Karpas-422 (cell line): Measurements from ENCODE around the gene HECW1. TPM values are rescaled to one million over a fixed set of nuclear protein-coding genes. Genes with fewer than 3 reads are reported as not detected.

ENCODE experiments used
- DNase-seq: peaks from one replicate; pipeline ENCODE4 v3.0.0-alpha.2; 2015
- H2AFZ ChIP-seq: fragments of 200-600 bp; sonication (generic); 2 replicates; pipeline ENCODE4 v1.6.1; 2014; ENCODE audit warnings: antibody characterized with exemption, low read length, mixed read lengths
- H3K27ac ChIP-seq: fragments of 200-600 bp; sonication (generic); 2 replicates; pipeline ENCODE4 v1.5.1; 2014; ENCODE audit warnings: mild to moderate bottlenecking, low read length, moderate library complexity
- H3K27me3 ChIP-seq: fragments of 200-600 bp; sonication (generic); 2 replicates; pipeline ENCODE4 v1.6.1; 2014; ENCODE audit warnings: low read length, mixed read lengths
- H3K36me3 ChIP-seq: fragments of 200-600 bp; sonication (generic); 2 replicates; pipeline ENCODE4 v1.6.1; 2014; ENCODE audit warnings: low read length, mixed read lengths; ENCODE audit not compliant: insufficient read depth
- H3K4me1 ChIP-seq: fragments of 200-600 bp; sonication (generic); 2 replicates; pipeline ENCODE4 v1.6.1; 2014; ENCODE audit warnings: mild to moderate bottlenecking, low read length, mixed read lengths
- H3K4me2 ChIP-seq: fragments of 200-600 bp; sonication (generic); 2 replicates; pipeline ENCODE4 v1.6.1; 2014; ENCODE audit warnings: low read length, low read depth, mild to moderate bottlenecking; ENCODE audit not compliant: poor library complexity, severe bottlenecking
- H3K4me3 ChIP-seq: fragments of 200-600 bp; sonication (generic); 2 replicates; pipeline ENCODE4 v1.5.1; 2014; ENCODE audit warnings: mild to moderate bottlenecking, antibody characterized with exemption, low read length, mixed read lengths
- H3K79me2 ChIP-seq: fragments of 200-600 bp; sonication (generic); 2 replicates; pipeline ENCODE4 v1.6.1; 2014; ENCODE audit warnings: mild to moderate bottlenecking, low read length, mixed read lengths
- H3K9ac ChIP-seq: fragments of 200-600 bp; sonication (generic); 2 replicates; pipeline ENCODE4 v1.6.0; 2014; ENCODE audit warnings: low read length
- H3K9me2 ChIP-seq: fragments of 200-600 bp; sonication (generic), shearing (Covaris generic); replicated peaks from 2 replicates; pipeline ENCODE4 v1.6.0; 2014; ENCODE audit warnings: mild to moderate bottlenecking, low read length, moderate library complexity; ENCODE audit not compliant: insufficient read depth
- H3K9me3 ChIP-seq: fragments of 300-700, 200-600 bp; sonication (generic); 2 replicates; pipeline ENCODE4 v1.6.1; 2014; ENCODE audit warnings: low read length, mixed read lengths
- H4K20me1 ChIP-seq: fragments of 200-600 bp; sonication (generic); 2 replicates; pipeline ENCODE4 v1.6.1; 2014; ENCODE audit warnings: mild to moderate bottlenecking, antibody characterized with exemption, low read length, low read depth; ENCODE audit not compliant: insufficient read depth
- total RNA-seq: library from RNA; depleted of rRNA; stranded (reverse); fragments of >200 nt; shearing (Covaris generic); gene quantifications from 2 replicates; pipeline ENCODE4 v1.2.3, GENCODE V29; 2014; ENCODE audit warnings: low replicate concordance

Gene HECW1
- total RNA-seq, 1 experiment from 2014 or later: not detected

DNA sequence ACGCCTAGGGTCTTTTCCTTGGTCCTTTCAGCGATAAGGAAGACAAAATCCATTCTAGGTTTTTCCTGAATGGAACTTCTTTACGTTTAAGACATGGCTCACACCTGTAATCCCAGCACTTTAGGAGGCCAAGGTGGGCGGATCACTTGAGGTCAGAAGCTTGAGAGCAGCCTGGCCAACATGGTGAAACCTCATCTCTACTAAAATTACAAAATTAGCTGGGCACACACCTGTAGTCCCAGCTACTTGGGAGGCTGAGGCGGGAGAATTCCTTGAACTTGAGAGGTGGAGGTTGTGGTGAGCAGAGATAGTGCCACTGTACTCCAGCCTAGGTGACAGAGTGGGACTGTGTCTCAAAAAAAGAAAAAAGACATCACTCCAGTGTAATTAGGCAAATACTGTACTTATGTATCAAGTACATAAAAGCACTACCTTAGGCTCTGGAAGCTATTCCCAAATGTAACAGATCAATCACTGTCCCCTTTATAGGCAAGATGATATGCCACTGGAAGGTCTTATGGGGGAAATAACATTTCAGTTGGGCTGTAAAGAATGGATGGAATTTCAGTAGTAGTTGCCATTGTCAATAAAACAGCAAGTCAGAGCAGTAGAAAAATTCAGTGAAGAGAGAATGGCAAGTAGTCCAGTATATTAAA lies 476.2 kb downstream of the HECW1 start:
- H3K4me2 ChIP-seq: no peak overlapping the region
- H3K79me2 ChIP-seq: no peaks in the 10 kb centered on the region
- H3K27ac ChIP-seq: no peak overlapping the region

DNA sequence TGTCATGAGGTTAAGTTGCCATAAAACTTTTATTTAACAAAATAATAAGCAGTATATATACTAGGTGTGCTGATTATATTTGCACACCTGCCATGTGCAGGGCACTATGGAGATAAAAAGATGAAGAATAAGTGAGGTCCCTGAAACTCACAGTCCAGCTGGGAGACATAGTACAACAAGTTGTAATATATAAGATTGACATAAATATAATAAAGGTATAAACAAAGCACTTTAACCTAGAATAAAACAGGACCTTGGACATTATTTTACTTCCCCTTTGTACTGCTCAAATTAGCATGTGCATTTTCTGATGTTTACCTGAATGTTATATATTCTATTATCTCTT lies 476.7 kb downstream of the HECW1 start:
- no peaks in the 10 kb centered on the region for H3K9me2 ChIP-seq
- no peaks in the 10 kb centered on the region for H3K79me2 ChIP-seq
- H3K4me2 ChIP-seq: no peak overlapping the region
- H3K4me1 ChIP-seq: peaks cover 22% of the 10 kb centered on the region
- H3K27me3 ChIP-seq: no peaks in the 10 kb centered on the region
- no peak overlapping the region for H3K4me3 ChIP-seq
- no peaks in the 10 kb centered on the region for H3K9me3 ChIP-seq
- peaks cover 23% of the 10 kb centered on the region; the same call in 1 of the 2 replicates for H4K20me1 ChIP-seq
- H2AFZ ChIP-seq: no peak overlapping the region
- no peaks in the 10 kb centered on the region for H3K36me3 ChIP-seq
- no peak overlapping the region for H3K9ac ChIP-seq
- no peak for DNase-seq
- no peak overlapping the region for H3K27ac ChIP-seq

More for the DNA sequence above, 476.2 kb downstream of the HECW1 start:
- no peak overlapping the region for H3K9ac ChIP-seq
- no peaks in the 10 kb centered on the region for H3K9me2 ChIP-seq
- H3K4me3 ChIP-seq: no peak overlapping the region
- peaks cover 24% of the 10 kb centered on the region for H3K4me1 ChIP-seq
- H4K20me1 ChIP-seq: peaks cover 23% of the 10 kb centered on the region; the same call in 1 of the 2 replicates
- H2AFZ ChIP-seq: no peak overlapping the region
- DNase-seq: no peak
- H3K36me3 ChIP-seq: no peaks in the 10 kb centered on the region
- no peaks in the 10 kb centered on the region for H3K9me3 ChIP-seq
- H3K27me3 ChIP-seq: no peaks in the 10 kb centered on the region

DNA sequence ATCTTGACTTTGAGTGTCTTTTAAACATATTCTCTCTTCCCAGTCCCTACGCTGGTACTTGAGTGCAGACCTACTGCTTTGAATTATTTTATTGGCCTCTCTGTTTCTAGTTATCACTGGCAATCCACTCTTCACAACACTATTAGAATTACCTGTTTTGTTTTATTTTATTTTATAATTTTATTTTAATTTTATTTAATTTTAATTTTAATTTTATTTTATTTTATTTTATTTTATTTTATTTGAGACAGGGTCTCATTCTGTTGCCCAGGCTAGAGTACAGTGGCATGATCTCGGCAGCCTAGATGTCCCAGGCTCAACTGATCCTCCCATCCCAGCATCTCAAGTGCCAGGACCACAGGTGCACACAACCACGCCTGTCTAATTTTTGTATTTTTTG lies 477.3 kb downstream of the HECW1 start:
- Histone ChIP-seq H3K4me1 (peaks cover 16% of the 10 kb centered on the region), H2AFZ (no peak overlapping the region), H4K20me1 (peaks cover 23% of the 10 kb centered on the region; the same call in 1 of the 2 replicates), H3K27ac (no peak overlapping the region), H3K9ac (no peak overlapping the region), H3K79me2 (no peaks in the 10 kb centered on the region), H3K36me3 (no peaks in the 10 kb centered on the region), H3K9me2 (no peaks in the 10 kb centered on the region), H3K4me2 (no peak overlapping the region), H3K9me3 (no peaks in the 10 kb centered on the region), H3K27me3 (no peaks in the 10 kb centered on the region), H3K4me3 (no peak overlapping the region)
- DNase-seq: no peak

DNA sequence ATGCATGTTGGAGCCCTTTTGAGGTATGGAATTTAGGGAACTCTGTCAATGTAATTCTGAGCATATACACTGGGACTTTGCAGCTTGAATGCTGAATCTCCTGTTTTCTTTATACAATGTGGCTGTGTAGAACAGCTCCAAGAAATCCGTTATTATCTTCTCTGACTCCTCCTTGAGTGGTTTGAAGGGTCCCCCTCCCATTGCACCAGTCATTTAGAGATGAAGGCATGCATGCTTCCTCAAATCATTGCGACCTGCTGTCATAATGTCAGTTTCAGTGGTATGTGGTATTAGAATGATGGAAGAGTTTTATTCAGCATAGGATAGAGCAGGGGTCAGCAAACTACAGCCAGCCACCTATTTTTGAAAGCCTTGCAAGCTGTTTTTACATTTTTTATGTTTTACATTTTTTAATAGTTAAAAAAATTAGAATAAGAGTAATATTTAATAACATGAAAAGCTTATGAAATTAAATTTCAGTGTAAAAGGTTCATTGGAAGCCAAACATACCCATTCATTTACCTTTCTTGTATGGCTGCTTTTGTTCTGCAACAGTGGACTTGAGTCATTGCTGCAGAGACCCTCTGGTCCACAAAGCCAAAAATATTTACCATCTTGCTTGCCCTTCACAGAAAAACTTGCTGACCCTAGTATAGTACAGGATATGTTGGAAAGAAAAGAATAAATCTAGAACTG lies 478.6 kb downstream of the HECW1 start:
- Histone ChIP-seq H4K20me1 (peaks cover 14% of the 10 kb centered on the region; the same call in 1 of the 2 replicates), H3K79me2 (no peaks in the 10 kb centered on the region), H3K4me3 (no peak overlapping the region), H3K9me2 (no peaks in the 10 kb centered on the region), H3K9ac (no peak overlapping the region), H3K4me2 (no peak overlapping the region), H3K36me3 (no peaks in the 10 kb centered on the region), H3K27me3 (no peaks in the 10 kb centered on the region), H3K27ac (no peak overlapping the region), H2AFZ (no peak overlapping the region), H3K4me1 (peaks cover 7% of the 10 kb centered on the region), H3K9me3 (no peaks in the 10 kb centered on the region)
- DNase-seq: no peak

DNA sequence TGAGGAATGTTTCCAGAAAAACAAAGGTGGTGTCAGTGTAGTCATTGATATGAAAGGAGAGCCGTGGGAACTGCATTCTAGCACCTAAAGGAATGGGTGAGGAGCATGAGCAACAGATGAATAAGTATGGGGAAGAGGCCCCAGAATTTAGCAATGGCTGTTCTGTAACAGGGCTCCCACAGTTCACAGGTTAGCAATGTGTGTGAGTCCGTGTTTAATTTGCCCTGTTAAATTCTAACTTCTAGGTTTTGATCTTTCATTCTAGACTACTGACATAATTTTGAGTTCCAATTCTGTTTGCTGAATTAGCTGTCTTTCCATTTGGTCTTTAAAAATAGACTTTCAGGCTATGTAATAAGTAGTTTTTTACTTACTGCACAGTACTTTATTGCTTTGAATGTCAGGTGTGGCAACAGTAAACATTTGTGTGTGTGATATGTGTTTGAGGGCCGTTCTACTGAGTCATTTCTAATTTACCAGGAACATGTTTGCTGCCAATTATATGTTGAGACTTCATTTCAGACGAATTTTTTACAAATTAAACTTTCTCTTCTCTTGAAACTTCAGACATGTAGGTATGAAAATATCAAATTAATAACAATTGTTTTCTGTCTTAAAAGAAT lies 479.2 kb downstream of the HECW1 start:
- Histone ChIP-seq H4K20me1 (peaks cover 10% of the 10 kb centered on the region; the same call in 1 of the 2 replicates), H3K36me3 (no peaks in the 10 kb centered on the region), H3K9ac (no peak overlapping the region), H3K9me2 (no peaks in the 10 kb centered on the region), H3K4me3 (no peak overlapping the region), H3K4me1 (peaks cover 3% of the 10 kb centered on the region; the same call in 1 of the 2 replicates), H3K27ac (no peak overlapping the region), H3K27me3 (no peaks in the 10 kb centered on the region), H2AFZ (no peak overlapping the region), H3K79me2 (no peaks in the 10 kb centered on the region), H3K4me2 (no peak overlapping the region), H3K9me3 (no peaks in the 10 kb centered on the region)
- no peak for DNase-seq

DNA sequence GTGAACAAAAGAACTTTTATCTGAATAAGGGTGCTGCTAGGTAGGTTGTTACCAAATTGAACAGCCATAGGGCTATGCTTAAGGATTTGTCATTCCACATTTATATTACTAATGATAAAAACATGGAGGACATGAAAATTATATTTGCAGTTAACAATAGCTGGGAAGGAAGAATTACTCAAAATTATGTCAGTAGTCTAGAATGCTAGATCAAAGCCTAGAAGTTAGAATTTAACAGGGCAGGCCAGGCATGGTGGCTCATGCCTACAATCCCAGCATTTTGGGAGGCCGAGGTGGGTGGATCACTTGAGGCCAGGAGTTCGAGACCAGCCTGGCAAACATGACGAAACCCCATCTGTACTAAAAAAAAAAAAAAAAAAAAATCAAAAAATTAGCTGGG lies 479.9 kb downstream of the HECW1 start:
- no peaks in the 10 kb centered on the region for H3K27me3 ChIP-seq
- no peak overlapping the region for H3K4me3 ChIP-seq
- H3K9ac ChIP-seq: no peak overlapping the region
- no peak overlapping the region for H2AFZ ChIP-seq
- no peak overlapping the region for H3K4me2 ChIP-seq
- no peaks in the 10 kb centered on the region; the same call in 1 of the 2 replicates for H3K4me1 ChIP-seq
- H4K20me1 ChIP-seq: peaks cover 10% of the 10 kb centered on the region; the same call in 1 of the 2 replicates
- H3K27ac ChIP-seq: no peak overlapping the region
- H3K36me3 ChIP-seq: no peaks in the 10 kb centered on the region
- no peaks in the 10 kb centered on the region for H3K9me2 ChIP-seq
- no peak for DNase-seq
- no peaks in the 10 kb centered on the region for H3K79me2 ChIP-seq
- no peaks in the 10 kb centered on the region for H3K9me3 ChIP-seq

DNA sequence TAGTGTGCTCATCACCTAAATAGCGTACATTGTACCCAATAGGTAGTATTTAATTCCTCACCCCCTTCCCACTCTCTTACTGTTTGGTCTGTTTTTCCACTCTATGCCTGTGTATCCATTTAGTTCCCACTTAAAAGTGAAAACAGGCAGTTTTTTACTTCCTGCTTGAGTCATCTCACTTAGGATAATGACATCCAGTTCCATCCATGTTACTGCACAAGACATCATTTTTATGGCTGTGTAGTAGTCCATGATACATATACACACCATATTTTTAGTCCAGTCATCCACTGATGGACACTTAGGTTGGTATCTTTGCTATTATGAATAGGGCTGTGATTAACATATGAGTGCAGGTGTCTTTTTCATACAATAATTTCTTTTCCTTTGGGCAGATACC lies 480.6 kb downstream of the HECW1 start:
- no peaks in the 10 kb centered on the region for H3K9me2 ChIP-seq
- no peak overlapping the region for H2AFZ ChIP-seq
- no peak overlapping the region for H3K27ac ChIP-seq
- H3K9ac ChIP-seq: no peak overlapping the region
- no peak overlapping the region for H3K4me2 ChIP-seq
- no peaks in the 10 kb centered on the region for H3K79me2 ChIP-seq
- no peaks in the 10 kb centered on the region for H3K27me3 ChIP-seq
- H3K36me3 ChIP-seq: no peaks in the 10 kb centered on the region
- no peak for DNase-seq
- H3K4me3 ChIP-seq: no peak overlapping the region
- H3K4me1 ChIP-seq: no peaks in the 10 kb centered on the region
- peaks cover 10% of the 10 kb centered on the region; the same call in 1 of the 2 replicates for H4K20me1 ChIP-seq
- no peaks in the 10 kb centered on the region for H3K9me3 ChIP-seq

DNA sequence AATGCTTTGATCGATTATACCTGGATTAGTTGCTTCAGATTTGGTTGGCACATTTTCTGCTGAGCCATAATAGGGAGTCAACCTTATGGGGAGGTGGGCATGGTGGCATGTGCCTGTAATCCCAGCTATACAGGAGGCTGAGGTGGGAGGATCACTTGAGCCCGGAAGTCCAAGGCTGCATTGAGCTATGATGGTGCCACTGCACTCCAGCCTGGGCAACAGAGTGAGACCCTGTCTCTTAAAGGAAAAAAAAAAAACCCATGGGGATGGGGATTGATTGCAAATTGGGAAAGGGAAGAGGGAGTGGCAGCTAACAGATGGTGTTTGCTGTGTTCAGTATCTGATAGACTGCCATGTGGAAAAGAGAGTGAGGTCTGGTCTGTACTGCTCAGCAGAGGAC lies 481.6 kb downstream of the HECW1 start:
- H3K4me3 ChIP-seq: no peak overlapping the region

More for the DNA sequence above, 481.6 kb downstream of the HECW1 start:
- H4K20me1 ChIP-seq: peaks cover 7% of the 10 kb centered on the region; the same call in 1 of the 2 replicates
- H3K79me2 ChIP-seq: no peaks in the 10 kb centered on the region
- no peak for DNase-seq
- H3K4me1 ChIP-seq: no peaks in the 10 kb centered on the region
- no peak overlapping the region for H3K4me2 ChIP-seq
- H3K9me3 ChIP-seq: no peaks in the 10 kb centered on the region
- H3K36me3 ChIP-seq: no peaks in the 10 kb centered on the region
- H3K27me3 ChIP-seq: no peaks in the 10 kb centered on the region
- H3K9ac ChIP-seq: no peak overlapping the region
- H3K9me2 ChIP-seq: no peaks in the 10 kb centered on the region
- no peak overlapping the region for H2AFZ ChIP-seq
- H3K27ac ChIP-seq: no peak overlapping the region
